OCI-LY3 (cell line): Measurements from ENCODE around the gene ASIC2.

Source experiments
- H2AFZ ChIP-seq: fragments of 200-600, 300-600 bp; shearing (Covaris generic); 2 replicates; pipeline ENCODE4 v1.6.0; 2014; ENCODE audit warnings: antibody characterized with exemption, low read depth, low read length
- H3K27ac ChIP-seq: fragments of 200-600, 300-600 bp; sonication (generic); 2 replicates; pipeline ENCODE4 v1.5.1; 2014; ENCODE audit warnings: mild to moderate bottlenecking, low read length, moderate library complexity, mixed read lengths
- H3K27me3 ChIP-seq: fragments of 200-600, 300-600 bp; sonication (generic); 2 replicates; pipeline ENCODE4 v1.6.1; 2014; ENCODE audit warnings: low read depth, low read length, mixed read lengths
- H3K36me3 ChIP-seq: fragments of 200-600, 300-600 bp; sonication (generic); replicated peaks from 2 replicates; pipeline ENCODE3; 2014; ENCODE audit warnings: low read depth, low read length, mixed read lengths
- H3K4me1 ChIP-seq: fragments of 300-600, 200-600 bp; sonication (generic); 2 replicates; pipeline ENCODE4 v1.6.1; 2014; ENCODE audit warnings: low read length, mixed read lengths
- H3K4me2 ChIP-seq: fragments of 200-600, 300-600 bp; sonication (generic); 2 replicates; pipeline ENCODE4 v1.6.1; 2014; ENCODE audit warnings: low read length, mixed read lengths
- H3K4me3 ChIP-seq: fragments of 300-600, 200-600 bp; sonication (generic); 2 replicates; pipeline ENCODE4 v1.5.1; 2014; ENCODE audit warnings: antibody characterized with exemption, mild to moderate bottlenecking, low read length, moderate library complexity
- H3K79me2 ChIP-seq: fragments of 300-600, 200-600 bp; shearing (Covaris generic); 2 replicates; pipeline ENCODE4 v1.6.1; 2014; ENCODE audit warnings: mild to moderate bottlenecking, low read length, mixed read lengths
- H3K9ac ChIP-seq: fragments of 300-600, 200-600 bp; shearing (Covaris generic); 2 replicates; pipeline ENCODE4 v1.6.0; 2014; ENCODE audit warnings: mild to moderate bottlenecking, low read length, moderate library complexity
- H3K9me3 ChIP-seq: fragments of 200-600, 300-600 bp; shearing (Covaris generic); 2 replicates; pipeline ENCODE4 v1.6.1; 2014; ENCODE audit warnings: low read length, mixed read lengths; ENCODE audit not compliant: insufficient read depth
- H4K20me1 ChIP-seq: fragments of 200-600, 300-600 bp; sonication (generic); 2 replicates; pipeline ENCODE4 v1.6.1; 2016; ENCODE audit warnings: low read length, mixed read lengths; ENCODE audit not compliant: insufficient read depth
- CTCF ChIP-seq: fragments of 200-600, 300-600 bp; sonication (generic); IDR thresholded peaks from 2 replicates; pipeline ENCODE4 v1.5.1; 2014; ENCODE audit warnings: antibody characterized with exemption, low read length, low read depth
- EZH2phosphoT487 ChIP-seq: fragments of 200-600 bp; shearing (Covaris generic); IDR thresholded peaks from 2 replicates; pipeline ENCODE4 v1.6.1; 2018; ENCODE audit warnings: antibody characterized with exemption, mixed run types, low read depth

The ASIC2 gene

GRCh38 chr17:33124185-33124584, 168.9 kb downstream of the ASIC2 start:
- Histone ChIP-seq H4K20me1 (no peaks in the 10 kb centered on the region), H3K9me3 (no peaks in the 10 kb centered on the region), H3K4me2 (no peak overlapping the region), H3K4me3 (no peak overlapping the region), H2AFZ (no peak overlapping the region), H3K27me3 (peaks cover 38% of the 10 kb centered on the region), H3K79me2 (no peaks in the 10 kb centered on the region), H3K36me3 (no peaks in the 10 kb centered on the region), H3K27ac (no peak overlapping the region), H3K4me1 (peaks cover 3% of the 10 kb centered on the region; the same call in 1 of the 2 replicates), H3K9ac (no peak overlapping the region)
- TF ChIP-seq EZH2phosphoT487 (no peak), CTCF (no peak)

GRCh38 chr17:33121756-33122155, 171.3 kb downstream of the ASIC2 start:
- Histone ChIP-seq H3K27me3 (peaks cover 41% of the 10 kb centered on the region), H3K4me1 (peaks cover 7% of the 10 kb centered on the region; the same call in 1 of the 2 replicates), H3K4me2 (no peak overlapping the region), H3K27ac (no peak overlapping the region), H3K9me3 (no peaks in the 10 kb centered on the region), H3K79me2 (no peaks in the 10 kb centered on the region), H4K20me1 (no peaks in the 10 kb centered on the region), H2AFZ (no peak overlapping the region), H3K4me3 (no peak overlapping the region), H3K9ac (no peak overlapping the region), H3K36me3 (no peaks in the 10 kb centered on the region)
- TF ChIP-seq CTCF (no peak), EZH2phosphoT487 (no peak)

GRCh38 chr17:33121272-33121671, 171.8 kb downstream of the ASIC2 start:
- Histone ChIP-seq H3K36me3 (no peaks in the 10 kb centered on the region), H3K4me3 (no peak overlapping the region), H3K79me2 (no peaks in the 10 kb centered on the region), H3K27me3 (peaks cover 41% of the 10 kb centered on the region), H2AFZ (no peak overlapping the region), H3K27ac (no peak overlapping the region), H3K4me1 (peaks cover 7% of the 10 kb centered on the region; the same call in 1 of the 2 replicates), H4K20me1 (no peaks in the 10 kb centered on the region), H3K9ac (no peak overlapping the region), H3K9me3 (no peaks in the 10 kb centered on the region), H3K4me2 (no peak overlapping the region)
- TF ChIP-seq CTCF (no peak), EZH2phosphoT487 (no peak)

- Histone ChIP-seq H3K36me3 (no peaks in the 10 kb centered on the region), H3K79me2 (no peaks in the 10 kb centered on the region), H3K4me2 (no peak overlapping the region), H3K4me1 (peaks cover 7% of the 10 kb centered on the region; the same call in 1 of the 2 replicates), H3K4me3 (no peak overlapping the region), H4K20me1 (no peaks in the 10 kb centered on the region), H3K9ac (no peak overlapping the region), H3K27me3 (peaks cover 38% of the 10 kb centered on the region), H3K27ac (no peak overlapping the region), H2AFZ (no peak overlapping the region), H3K9me3 (no peaks in the 10 kb centered on the region)
- no peak for TF ChIP-seq CTCF
- TF ChIP-seq EZH2phosphoT487, result no peak
Observed at GRCh38 chr17:33120103-33120502, 173.0 kb downstream of the ASIC2 start.
